Right atrium auricular region (tissue), 2 donors: ENCODE data around the gene CALHM3. TPM values are rescaled to one million over a fixed set of nuclear protein-coding genes. Genes with fewer than 3 reads are reported as not detected.

Experiments
- DNase-seq: peaks from one replicate; pipeline ENCODE4 v3.0.0-alpha.2; 2019; ENCODE audit warnings: low spot score
- H3K27ac ChIP-seq, 2 donors: fragments of 200-600 bp; sonication (generic); 1 replicate in 1 of 2; 2 replicates in 1 of 2; pipeline ENCODE4 v1.5.1; 2016 to 2019
- H3K27me3 ChIP-seq, 2 donors: fragments of 200-600 bp; sonication (generic); one replicate each; pipeline versions ENCODE4 v1.5.1 to v1.6.0; 2017 to 2019
- H3K36me3 ChIP-seq: fragments of 200-600 bp; sonication (generic); one replicate; pipeline ENCODE4 v1.5.1; 2016
- H3K4me1 ChIP-seq, 2 donors: fragments of 200-600 bp; sonication (generic); one replicate each; pipeline versions ENCODE4 v1.5.1 to v1.6.0; 2017 to 2019
- H3K4me3 ChIP-seq, 2 donors: fragments of 200-600 bp; sonication (generic); 1 replicate in 1 of 2; 2 replicates in 1 of 2; pipeline ENCODE4 v1.5.1; 2017 to 2019; ENCODE audit warnings: mild to moderate bottlenecking in 1 of 2, moderate library complexity in 1 of 2
- H3K9me3 ChIP-seq, 2 donors: fragments of 200-600 bp; sonication (generic); one replicate each; pipeline ENCODE4 v1.5.1; 2019
- CTCF ChIP-seq, 2 donors: fragments of 200-600 bp; sonication (generic); IDR thresholded peaks; one replicate each; pipeline ENCODE4 v1.5.1; 2019; ENCODE audit warnings: antibody characterized with exemption in 2 of 2
- total RNA-seq, 2 donors: library from RNA; depleted of rRNA; stranded (reverse); fragments of >200 nt; gene quantifications; one replicate each; pipeline ENCODE4 v1.1.0, GENCODE V29; 2016

Gene CALHM3
- total RNA-seq, 2 donors from 2014 or later, result not detected

- Histone ChIP-seq H3K9me3 (no peaks in the 10 kb centered on the region), H3K4me3 (no peak overlapping the region), H3K36me3 (no peaks in the 10 kb centered on the region), H3K27ac (no peak overlapping the region), H3K4me1 (peaks cover 0 to 9% of the 10 kb centered on the region in 2 donors), H3K27me3 (no peaks in the 10 kb centered on the region)
- no peak for TF ChIP-seq CTCF (IDR thresholded peaks at IDR 0.05)
- no peak for DNase-seq
Observed at GRCh38 chr10:103502849-103503660, 24.0 kb upstream of the CALHM3 start.

GRCh38 chr10:103501186-103501585 lies 22.1 kb upstream of the CALHM3 start:
- Histone ChIP-seq H3K27me3 (no peaks in the 10 kb centered on the region), H3K4me1 (peaks cover 0 to 9% of the 10 kb centered on the region in 2 donors), H3K36me3 (no peaks in the 10 kb centered on the region), H3K27ac (no peak overlapping the region), H3K4me3 (no peak overlapping the region), H3K9me3 (no peaks in the 10 kb centered on the region)
- TF ChIP-seq CTCF (IDR thresholded peaks at IDR 0.05), result no peak
- DNase-seq, result no peak

- Histone ChIP-seq H3K9me3 (no peaks in the 10 kb centered on the region), H3K4me3 (no peak overlapping the region), H3K27ac (no peak overlapping the region), H3K4me1 (peaks cover 0 to 9% of the 10 kb centered on the region in 2 donors), H3K27me3 (no peaks in the 10 kb centered on the region), H3K36me3 (no peaks in the 10 kb centered on the region)
- no peak for TF ChIP-seq CTCF (IDR thresholded peaks at IDR 0.05)
- DNase-seq, result no peak
Observed at GRCh38 chr10:103500481-103500880, 21.4 kb upstream of the CALHM3 start.

- no peaks in the 10 kb centered on the region for H3K9me3 ChIP-seq
- DNase-seq, result no peak
- H3K27me3 ChIP-seq, result no peaks in the 10 kb centered on the region
- no peak for TF ChIP-seq CTCF (IDR thresholded peaks at IDR 0.05)
- no peak overlapping the region for H3K4me3 ChIP-seq
- H3K27ac ChIP-seq, result no peak overlapping the region
- H3K36me3 ChIP-seq, result no peaks in the 10 kb centered on the region
- peaks cover 0 to 9% of the 10 kb centered on the region in 2 donors for H3K4me1 ChIP-seq
Observed at GRCh38 chr10:103499881-103500280, 20.8 kb upstream of the CALHM3 start.

- no peak for DNase-seq
- Histone ChIP-seq H3K9me3 (no peaks in the 10 kb centered on the region), H3K4me3 (no peak overlapping the region), H3K36me3 (no peaks in the 10 kb centered on the region), H3K27ac (no peak overlapping the region), H3K4me1 (peaks cover 0 to 8% of the 10 kb centered on the region in 2 donors), H3K27me3 (no peaks in the 10 kb centered on the region)
- no peak for TF ChIP-seq CTCF (IDR thresholded peaks at IDR 0.05)
Observed at GRCh38 chr10:103498936-103499638, 20.0 kb upstream of the CALHM3 start.
